Endothelial cell of umbilical vein (primary cell): ENCODE measurements around the gene PLCH1. TPM values are rescaled to one million over a fixed set of nuclear protein-coding genes. Genes with fewer than 3 reads are reported as not detected.

ENCODE experiments used
- BruUV-seq: library from RNA; stranded (reverse); fragments of 400-500 nt; replicated peaks from 2 replicates; lab custom pipeline; 2021; lab: Mats Ljungman, UMichigan
- CTCF ChIA-PET: fragments of 300-600, 350-600 bp; sonication (Branson Sonifier 250); formaldehyde crosslinking; loops from one replicate; lab custom pipeline; 2021; ENCODE audit warnings: antibody characterized with exemption, inconsistent platforms; lab: Charles Lee
- POLR2A ChIA-PET: fragments of 300-600, 350-600 bp; sonication (Branson Sonifier 250); formaldehyde crosslinking; loops from one replicate; lab custom pipeline; 2021; ENCODE audit warnings: antibody characterized with exemption, inconsistent platforms; lab: Charles Lee
- DNase-seq: peaks from one replicate; pipeline ENCODE4 v3.0.0-alpha.2; 2011; ENCODE audit warnings: low read depth, low spot score
- FAIRE-seq: peaks from 2 replicates; lab custom pipeline; 2011; peaks lifted over from hg19 to GRCh38; lab: Jason Lieb, UNC
- H2AFZ ChIP-seq: 2 replicates; pipeline ENCODE4 v1.6.0; 2012; ENCODE audit warnings: low read depth, low read length, control low read depth, inconsistent platforms
- H3K27ac ChIP-seq: 2 replicates; pipeline ENCODE4 v1.5.1; 2011; ENCODE audit warnings: low read depth, mild to moderate bottlenecking, control low read depth, low read length, moderate library complexity; ENCODE audit not compliant: insufficient read depth
- H3K27me3 ChIP-seq, 2 experiments: 2 replicates each; pipeline versions ENCODE4 v1.6.0 to v1.6.1; 2011; ENCODE audit warnings: low read length in 2 of 2, mixed read lengths in 1 of 2; ENCODE audit not compliant: control insufficient read depth in 2 of 2, insufficient read depth in 2 of 2
- H3K36me3 ChIP-seq, 2 experiments: 2 replicates in 1 of 2; 3 replicates in 1 of 2; pipeline ENCODE4 v1.5.1; 2011; ENCODE audit warnings: low read length in 2 of 2, mild to moderate bottlenecking in 1 of 2, moderate library complexity in 1 of 2; ENCODE audit not compliant: control insufficient read depth in 2 of 2, insufficient read depth in 2 of 2; ENCODE audit errors: extremely low read depth in 1 of 2
- H3K4me1 ChIP-seq: 3 replicates; pipeline ENCODE4 v1.5.1; 2011; ENCODE audit warnings: mild to moderate bottlenecking, low read length; ENCODE audit not compliant: control insufficient read depth, insufficient read depth; ENCODE audit errors: extremely low read depth
- H3K4me2 ChIP-seq: 2 replicates; pipeline ENCODE4 v1.6.1; 2011; ENCODE audit warnings: low read length, control low read depth, mixed read lengths; ENCODE audit not compliant: insufficient read depth
- H3K4me3 ChIP-seq, 3 experiments: fragments of 200-600 bp in 1 of 3; sonication (generic), shearing (Covaris generic) in 1 of 3; replicated peaks in 1 of 3; 2 replicates each; pipeline ENCODE4 v1.5.1; 2011 to 2016; ENCODE audit warnings: control low read depth in 3 of 3, low read length in 3 of 3, mild to moderate bottlenecking in 2 of 3, inconsistent platforms in 1 of 3, low read depth in 1 of 3, moderate library complexity in 1 of 3; ENCODE audit not compliant: insufficient read depth in 1 of 3
- H3K79me2 ChIP-seq: 2 replicates; pipeline ENCODE4 v1.6.0; 2012; ENCODE audit warnings: low read length, inconsistent platforms; ENCODE audit not compliant: control insufficient read depth, insufficient read depth
- H3K9ac ChIP-seq: replicated peaks from 2 replicates; pipeline ENCODE3; 2011; ENCODE audit warnings: low read length, control low read depth; ENCODE audit not compliant: insufficient read depth; ENCODE audit errors: extremely low read depth
- H3K9me1 ChIP-seq: replicated peaks from 3 replicates; pipeline ENCODE4 v1.6.0; 2011; ENCODE audit warnings: mild to moderate bottlenecking, low read length; ENCODE audit not compliant: control insufficient read depth, insufficient read depth; ENCODE audit errors: extremely low read depth
- H3K9me3 ChIP-seq: replicated peaks from 2 replicates; pipeline ENCODE4 v1.5.1; 2012; ENCODE audit warnings: low read length, inconsistent platforms; ENCODE audit not compliant: control insufficient read depth, insufficient read depth
- H4K20me1 ChIP-seq: replicated peaks from 2 replicates; pipeline ENCODE3; 2011; ENCODE audit warnings: mild to moderate bottlenecking, low read length; ENCODE audit not compliant: control insufficient read depth, insufficient read depth; ENCODE audit errors: extremely low read depth
- EZH2 ChIP-seq: IDR thresholded peaks from 2 replicates; pipeline ENCODE4 v1.6.1; 2012; ENCODE audit warnings: borderline replicate concordance, low read depth, mild to moderate bottlenecking, moderate library complexity, low read length, inconsistent platforms; ENCODE audit not compliant: severe bottlenecking
- FOS ChIP-seq: IDR thresholded peaks from 2 replicates; pipeline ENCODE4 v1.6.1; 2011; ENCODE audit warnings: mild to moderate bottlenecking, low read length, moderate library complexity, borderline replicate concordance; ENCODE audit not compliant: insufficient read depth
- GATA2 ChIP-seq: IDR thresholded peaks from 2 replicates; pipeline ENCODE4 v1.7.0; 2011; ENCODE audit warnings: low read depth, mild to moderate bottlenecking, moderate library complexity, mixed read lengths, low read length; ENCODE audit not compliant: insufficient read length, insufficient read depth
- JUN ChIP-seq: IDR thresholded peaks from 2 replicates; pipeline ENCODE4 v1.6.1; 2011; ENCODE audit warnings: borderline replicate concordance, low read depth; ENCODE audit not compliant: insufficient read length, insufficient read depth
- MYC ChIP-seq: IDR thresholded peaks from one replicate; pipeline ENCODE4 v1.6.1; 2011; ENCODE audit warnings: mild to moderate bottlenecking, low read depth, low read length
- POLR2AphosphoS5 ChIP-seq: IDR thresholded peaks from 2 replicates; pipeline ENCODE4 v1.6.1; 2012; ENCODE audit warnings: low read depth, mild to moderate bottlenecking, control low read depth, low read length, moderate library complexity; ENCODE audit not compliant: insufficient read depth
- dilution Hi-C: fragments of 300-500 bp; cut with MboI; formaldehyde crosslinking; loops from one replicate; pipeline ENCODE4 v1.15.0; 2019; ENCODE audit warnings: low sequenced_read_pairs; ENCODE audit not compliant: extremely low pct_ligation_motif_present
- intact Hi-C: fragments of 100-400 bp; cut with micrococcal nuclease; formaldehyde crosslinking; loops from one replicate; pipeline ENCODE4 v1.10.0; 2022
- polyA plus RNA-seq, 4 experiments: library from polyadenylated mRNA; depleted of rRNA in 3 of 4; stranded (reverse) in 3 of 4; unstranded in 1 of 4; fragments of >200 nt; gene quantifications; 2 replicates each; pipeline versions ENCODE4 v1.2.1 to v1.2.3, GENCODE V29; 2011 to 2012; ENCODE audit warnings: missing spikeins in 1 of 4
- total RNA-seq: library from RNA; stranded (reverse); gene quantifications from 2 replicates; pipeline ENCODE4 v1.2.3, GENCODE V29; 2021
- TF ChIP-seq, protein P1 (sequence below), 2 donors: IDR thresholded peaks; 1 replicate in 1 of 2; 2 replicates in 1 of 2; pipeline ENCODE4 v1.5.1; 2011; ENCODE audit warnings: low read length in 2 of 2, mild to moderate bottlenecking in 2 of 2, moderate library complexity in 2 of 2, control low read depth in 1 of 2, inconsistent platforms in 1 of 2, low read depth in 1 of 2; ENCODE audit not compliant: insufficient read depth in 1 of 2; ENCODE audit errors: extremely low read depth in 1 of 2
- TF ChIP-seq, protein P2 (sequence below): IDR thresholded peaks from 2 replicates; pipeline ENCODE4 v1.6.1; 2011; ENCODE audit not compliant: insufficient read depth, insufficient read length

The PLCH1 gene
- total and polyA plus RNA-seq, 2 donors (not counting 3 experiments of a cell fraction or from before 2014, with no cell fraction given), result 0.03 TPM; not detected in 1

DNA sequence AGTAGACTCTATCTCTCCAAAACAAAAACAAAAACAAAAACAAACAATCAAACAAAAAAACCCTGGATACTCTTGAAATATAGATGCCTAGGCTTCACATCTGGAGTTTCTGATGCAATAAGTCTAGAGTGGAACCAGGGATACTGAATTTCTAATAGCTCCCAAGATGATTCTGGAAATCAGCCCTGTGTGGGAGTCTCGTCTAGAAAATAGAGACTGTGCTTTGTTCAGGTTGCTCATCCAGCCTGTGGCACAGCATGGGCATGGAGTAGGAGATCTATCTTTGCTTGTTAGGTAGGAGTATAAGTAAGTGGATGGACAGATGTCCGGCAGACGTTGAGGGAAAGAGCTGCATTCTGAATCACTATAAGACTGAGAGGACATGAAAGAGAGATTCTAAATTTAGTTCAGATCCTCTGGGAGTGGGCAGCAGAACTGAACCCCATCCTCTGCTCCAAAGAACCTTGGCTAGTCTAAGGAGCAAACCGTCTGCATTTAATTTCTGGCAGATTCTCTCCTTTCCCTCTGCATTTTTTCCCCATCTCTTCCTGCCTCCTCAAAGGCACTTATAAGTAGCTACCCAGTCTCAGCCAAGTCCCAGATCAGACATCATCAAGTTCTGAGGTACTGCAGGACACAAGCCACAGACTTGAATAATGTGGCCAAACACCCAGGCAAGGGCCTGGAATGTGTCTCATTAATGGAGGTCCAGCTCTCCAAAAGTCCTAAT is 358.8 kb downstream of the PLCH1 start:
- no peaks in the 10 kb centered on the region for H3K36me3 ChIP-seq
- no peak overlapping the region for H3K27ac ChIP-seq
- H4K20me1 ChIP-seq, result no peaks in the 10 kb centered on the region
- no peaks in the 10 kb centered on the region for H3K4me1 ChIP-seq
- no TSS peak for BruUV-seq
- dilution Hi-C loops, result no loop called here
- H3K9me3 ChIP-seq, result no peaks in the 10 kb centered on the region
- intact Hi-C loops, result no loop called here
- no peaks in the 10 kb centered on the region for H3K27me3 ChIP-seq
- no peak for DNase-seq
- no peak for TF ChIP-seq MYC
- TF ChIP-seq, protein P1, sequence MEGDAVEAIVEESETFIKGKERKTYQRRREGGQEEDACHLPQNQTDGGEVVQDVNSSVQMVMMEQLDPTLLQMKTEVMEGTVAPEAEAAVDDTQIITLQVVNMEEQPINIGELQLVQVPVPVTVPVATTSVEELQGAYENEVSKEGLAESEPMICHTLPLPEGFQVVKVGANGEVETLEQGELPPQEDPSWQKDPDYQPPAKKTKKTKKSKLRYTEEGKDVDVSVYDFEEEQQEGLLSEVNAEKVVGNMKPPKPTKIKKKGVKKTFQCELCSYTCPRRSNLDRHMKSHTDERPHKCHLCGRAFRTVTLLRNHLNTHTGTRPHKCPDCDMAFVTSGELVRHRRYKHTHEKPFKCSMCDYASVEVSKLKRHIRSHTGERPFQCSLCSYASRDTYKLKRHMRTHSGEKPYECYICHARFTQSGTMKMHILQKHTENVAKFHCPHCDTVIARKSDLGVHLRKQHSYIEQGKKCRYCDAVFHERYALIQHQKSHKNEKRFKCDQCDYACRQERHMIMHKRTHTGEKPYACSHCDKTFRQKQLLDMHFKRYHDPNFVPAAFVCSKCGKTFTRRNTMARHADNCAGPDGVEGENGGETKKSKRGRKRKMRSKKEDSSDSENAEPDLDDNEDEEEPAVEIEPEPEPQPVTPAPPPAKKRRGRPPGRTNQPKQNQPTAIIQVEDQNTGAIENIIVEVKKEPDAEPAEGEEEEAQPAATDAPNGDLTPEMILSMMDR (IDR thresholded peaks at IDR 0.05; ENCODE audit: extremely low read depth in 1 of 2, insufficient read depth in 1 of 2, low read depth in 1 of 2, low read length in 2 of 2), result no peak
- TF ChIP-seq FOS, result no peak
- no peak for TF ChIP-seq GATA2
- TF ChIP-seq JUN, result no peak
- no peak for TF ChIP-seq POLR2AphosphoS5
- TF ChIP-seq, protein P2, sequence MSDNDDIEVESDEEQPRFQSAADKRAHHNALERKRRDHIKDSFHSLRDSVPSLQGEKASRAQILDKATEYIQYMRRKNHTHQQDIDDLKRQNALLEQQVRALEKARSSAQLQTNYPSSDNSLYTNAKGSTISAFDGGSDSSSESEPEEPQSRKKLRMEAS, result no peak
- no peak for TF ChIP-seq EZH2
- H3K79me2 ChIP-seq, result no peaks in the 10 kb centered on the region
- no peak overlapping the region for H3K4me2 ChIP-seq
- H3K4me3 ChIP-seq, result no peak overlapping the region
- ChIA-PET POLR2A (no interaction called here), CTCF (interaction anchor here (1.6 kb wide), 1 partner anchor 316 kb away, joined by 7 read pairs; no protein-coding TSS in a partner anchor)
- no peaks in the 10 kb centered on the region for H3K9me1 ChIP-seq
- no peak overlapping the region for H3K9ac ChIP-seq
- H2AFZ ChIP-seq, result no peak overlapping the region
- FAIRE-seq, result no peak
